Measurements from ENCODE around the gene RUVBL1. TPM values are rescaled to one million over a fixed set of nuclear protein-coding genes. Genes with fewer than 3 reads are reported as not detected.
A peak's percentile ranks its signal among the peaks of the same experiment; 100 is the strongest.
"Not testable (repeated sequence)": the region's sequence is repeated elsewhere in the genome, so short reads cannot be mapped to it uniquely, and the experiment has no call there.

RUVBL1 gene
- total and polyA plus RNA-seq, 9 donors = 15.6 to 37.9 (median 25.1) TPM

DNA sequence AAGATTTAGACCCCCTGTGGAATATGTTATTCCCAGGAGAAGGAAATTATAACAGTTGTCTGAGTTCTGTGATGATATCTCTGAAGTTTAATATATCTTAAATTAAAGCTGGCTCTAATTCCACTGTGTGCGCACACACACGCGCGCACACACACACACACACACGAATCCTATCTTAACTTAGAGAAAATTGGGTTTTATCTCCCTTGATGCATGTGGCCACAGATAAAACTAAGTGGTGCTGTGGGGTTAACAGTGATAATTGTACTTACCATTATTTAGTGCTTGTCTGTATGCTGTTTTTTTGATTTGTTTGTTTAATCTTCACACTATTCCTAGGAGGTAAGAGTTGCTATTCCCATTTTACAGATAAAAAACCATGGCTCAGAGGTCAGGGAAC, 37.0 kb upstream of the RUVBL1 start:
- no peaks in the 10 kb centered on the region for H3K4me1 ChIP-seq (ENCODE audit: insufficient read depth)
- H3K27ac ChIP-seq = no peak overlapping the region
- H3K36me3 ChIP-seq = no peaks in the 10 kb centered on the region
- H3K27me3 ChIP-seq = no peaks in the 10 kb centered on the region
- TF ChIP-seq CTCF (IDR thresholded peaks at IDR 0.05) (no peak), EP300 (IDR thresholded peaks at IDR 0.05) (no peak), POLR2A (IDR thresholded peaks at IDR 0.05) (no peak)
- intact Hi-C loops (cut with DNase I) = loop anchor here in 2 of 4 donors (5.0 to 10.0 kb wide), 2 partner anchors 264 to 337 kb away; no protein-coding TSS in a partner anchor
- no peak overlapping the region for H3K4me3 ChIP-seq
- peaks cover 0 to 2% of the 10 kb centered on the region in 2 donors for H3K9me3 ChIP-seq
- WGBS, 3 donors = 90 to 93% (median 90%) methylated on average over 5 of the region's 5 CpGs
- DNase-seq = no peak

DNA sequence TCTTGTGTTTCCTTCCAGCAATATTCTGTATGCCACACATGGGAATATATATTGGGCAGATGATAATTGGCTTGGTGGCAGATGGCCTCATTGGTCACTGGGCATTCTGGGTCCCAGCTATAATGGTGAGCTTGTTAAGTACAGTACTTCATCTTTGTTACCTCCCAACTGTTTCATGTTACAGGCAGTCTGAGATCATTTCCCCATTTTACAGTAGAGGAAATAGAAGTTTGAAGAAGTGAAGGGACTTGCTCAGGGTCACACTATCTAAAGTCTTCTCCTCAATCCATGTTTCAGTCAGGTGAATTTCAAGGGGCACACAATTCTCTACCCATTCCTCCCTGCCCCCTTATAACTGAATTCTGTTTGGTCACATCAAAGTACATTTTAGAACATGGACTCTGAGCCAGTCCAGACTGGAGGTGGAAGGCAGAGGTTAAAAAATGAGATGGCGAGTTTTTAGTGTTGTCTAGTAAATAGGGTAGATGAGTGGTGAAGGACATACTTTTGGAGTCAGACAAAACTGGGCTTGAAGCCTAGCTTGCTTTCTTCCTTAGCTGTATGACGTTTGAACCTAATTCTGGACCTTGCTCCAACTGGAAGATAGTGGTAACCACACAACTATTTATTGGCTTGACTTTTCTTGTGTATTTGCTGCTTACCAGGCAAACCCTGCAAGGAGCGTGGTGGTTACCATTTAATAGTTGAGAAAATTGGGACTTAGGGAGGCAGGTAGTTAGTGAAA, 32.2 kb upstream of the RUVBL1 start:
- WGBS, 3 donors = 58 to 95% (median 87%) methylated on average over 3 of the region's 3 CpGs
- TF ChIP-seq POLR2A (IDR thresholded peaks at IDR 0.05) (no peak), CTCF (IDR thresholded peaks at IDR 0.05) (no peak), EP300 (IDR thresholded peaks at IDR 0.05) (no peak)
- Histone ChIP-seq H3K4me1 (ENCODE audit: insufficient read depth) (peaks cover 3% of the 10 kb centered on the region), H3K9me3 (peaks cover 0 to 2% of the 10 kb centered on the region in 2 donors), H3K36me3 (no peaks in the 10 kb centered on the region), H3K4me3 (no peak overlapping the region), H3K27me3 (no peaks in the 10 kb centered on the region), H3K27ac (no peak overlapping the region)
- intact Hi-C loops (cut with DNase I) = no loop called here
- DNase-seq = no peak

DNA sequence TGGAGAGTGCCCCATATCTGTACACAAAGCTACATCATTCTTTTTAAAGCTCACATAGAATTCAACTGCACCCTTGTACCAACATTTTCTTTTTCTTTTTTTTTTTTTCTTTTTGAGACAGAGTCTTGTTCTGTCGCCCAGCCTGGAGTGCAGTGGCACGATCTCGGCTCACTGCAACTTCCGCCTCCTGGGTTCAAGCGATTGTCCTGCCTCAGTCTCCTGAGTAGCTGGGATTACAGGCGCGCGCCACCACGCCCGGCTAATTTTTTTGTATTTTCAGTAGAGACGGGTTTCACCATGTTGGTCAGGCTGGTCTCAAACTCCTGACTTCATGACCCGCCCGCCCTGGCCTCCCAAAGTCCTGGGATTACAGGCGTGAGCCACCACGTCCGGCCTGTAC, 30.7 kb upstream of the RUVBL1 start:
- H3K27ac ChIP-seq; H3K9me3 ChIP-seq; DNase-seq; intact Hi-C loops (cut with DNase I); H3K27me3 ChIP-seq; H3K4me1 ChIP-seq (ENCODE audit: insufficient read depth); H3K36me3 ChIP-seq: not testable (repeated sequence)
- H3K4me3 ChIP-seq = peak overlapping the region; percentile 85
- 88 to 90% (median 89%) methylated on average over 16 of the region's 16 CpGs for WGBS, 3 donors

DNA sequence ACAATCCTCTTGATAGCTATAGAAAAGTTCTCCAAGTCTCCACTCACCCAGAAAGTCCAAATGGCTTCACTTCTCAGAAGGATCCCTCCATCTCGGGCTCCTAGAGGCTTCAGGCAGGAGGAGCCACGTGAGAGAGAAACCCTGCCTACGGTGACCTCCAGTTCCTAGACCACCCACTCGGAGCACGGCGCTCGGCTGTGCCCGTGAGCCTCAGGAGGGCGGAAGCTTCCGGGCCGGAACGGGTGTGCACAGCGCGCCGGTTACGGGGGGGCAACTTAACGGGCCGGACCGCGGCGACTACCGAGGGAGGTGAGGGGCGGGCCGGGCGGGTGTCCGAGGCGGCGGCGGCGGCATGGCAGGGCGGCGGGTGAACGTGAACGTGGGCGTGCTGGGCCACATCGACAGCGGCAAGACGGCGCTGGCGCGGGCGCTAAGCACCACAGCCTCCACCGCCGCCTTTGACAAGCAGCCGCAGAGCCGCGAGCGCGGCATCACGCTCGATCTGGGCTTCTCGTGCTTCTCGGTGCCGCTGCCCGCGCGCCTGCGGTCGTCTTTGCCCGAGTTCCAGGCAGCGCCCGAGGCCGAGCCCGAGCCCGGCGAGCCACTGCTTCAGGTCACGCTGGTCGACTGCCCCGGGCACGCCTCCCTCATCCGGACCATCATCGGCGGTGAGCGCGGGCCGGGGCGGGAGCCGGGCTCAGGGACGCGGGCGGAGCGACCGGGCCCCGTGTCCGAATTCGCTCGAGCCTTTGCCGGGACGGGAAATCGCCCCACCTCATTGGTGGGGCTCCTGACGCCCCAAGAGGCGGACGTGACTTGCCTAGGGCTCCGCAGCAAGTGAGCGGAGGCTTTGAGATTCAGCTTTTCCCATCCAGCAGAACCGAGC, 29.8 kb upstream of the RUVBL1 start, which contains the start of gene EEFSEC:
Gene EEFSEC (plus strand): TSS at position 326 of the 886 bp plus-strand sequence. CDS start 27 bp downstream, at position 353.
- DNase-seq = peak; percentile 71 to 87 (median 80)
- 0 to 1% (median 1%) methylated on average over 53 to 96 of the region's 96 CpGs for WGBS, 3 donors
- Histone ChIP-seq H3K4me1 (ENCODE audit: insufficient read depth) (peaks cover 3% of the 10 kb centered on the region), H3K36me3 (no peaks in the 10 kb centered on the region), H3K27ac (peak within 1 kb of the TSS; percentile 32 to 61), H3K27me3 (no peaks in the 10 kb centered on the region), H3K4me3 (peak within 1 kb of the TSS; percentile 85), H3K9me3 (peaks cover 0 to 2% of the 10 kb centered on the region in 2 donors)
- intact Hi-C loops (cut with DNase I) = no loop called here
- no peak for TF ChIP-seq CTCF (IDR thresholded peaks at IDR 0.05)
- TF ChIP-seq POLR2A (IDR thresholded peaks at IDR 0.05) = peak; percentile 45
- TF ChIP-seq EP300 (IDR thresholded peaks at IDR 0.05) = no peak

All from ovary (tissue), 9 donors.